ENCODE results near the gene KIAA0753. TPM values are rescaled to one million over a fixed set of nuclear protein-coding genes. Genes with fewer than 3 reads are reported as not detected.

Gene KIAA0753
- total and polyA plus RNA-seq, 2 of the 13 experiments (the other 11 are each of a cell fraction or from before 2014, with no cell fraction given): 5.2 to 9.1 TPM

GRCh38 chr17:6551869-6552531 lies 88.5 kb downstream of the KIAA0753 start (continued):
- TF ChIP-seq, protein P1, sequence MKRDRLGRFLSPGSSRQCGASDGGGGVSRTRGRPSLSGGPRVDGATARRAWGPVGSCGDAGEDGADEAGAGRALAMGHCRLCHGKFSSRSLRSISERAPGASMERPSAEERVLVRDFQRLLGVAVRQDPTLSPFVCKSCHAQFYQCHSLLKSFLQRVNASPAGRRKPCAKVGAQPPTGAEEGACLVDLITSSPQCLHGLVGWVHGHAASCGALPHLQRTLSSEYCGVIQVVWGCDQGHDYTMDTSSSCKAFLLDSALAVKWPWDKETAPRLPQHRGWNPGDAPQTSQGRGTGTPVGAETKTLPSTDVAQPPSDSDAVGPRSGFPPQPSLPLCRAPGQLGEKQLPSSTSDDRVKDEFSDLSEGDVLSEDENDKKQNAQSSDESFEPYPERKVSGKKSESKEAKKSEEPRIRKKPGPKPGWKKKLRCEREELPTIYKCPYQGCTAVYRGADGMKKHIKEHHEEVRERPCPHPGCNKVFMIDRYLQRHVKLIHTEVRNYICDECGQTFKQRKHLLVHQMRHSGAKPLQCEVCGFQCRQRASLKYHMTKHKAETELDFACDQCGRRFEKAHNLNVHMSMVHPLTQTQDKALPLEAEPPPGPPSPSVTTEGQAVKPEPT (CRISPR knock-in tag; IDR thresholded peaks at IDR 0.05; ENCODE audit: low read depth): no peak
- TF ChIP-seq, protein P2, sequence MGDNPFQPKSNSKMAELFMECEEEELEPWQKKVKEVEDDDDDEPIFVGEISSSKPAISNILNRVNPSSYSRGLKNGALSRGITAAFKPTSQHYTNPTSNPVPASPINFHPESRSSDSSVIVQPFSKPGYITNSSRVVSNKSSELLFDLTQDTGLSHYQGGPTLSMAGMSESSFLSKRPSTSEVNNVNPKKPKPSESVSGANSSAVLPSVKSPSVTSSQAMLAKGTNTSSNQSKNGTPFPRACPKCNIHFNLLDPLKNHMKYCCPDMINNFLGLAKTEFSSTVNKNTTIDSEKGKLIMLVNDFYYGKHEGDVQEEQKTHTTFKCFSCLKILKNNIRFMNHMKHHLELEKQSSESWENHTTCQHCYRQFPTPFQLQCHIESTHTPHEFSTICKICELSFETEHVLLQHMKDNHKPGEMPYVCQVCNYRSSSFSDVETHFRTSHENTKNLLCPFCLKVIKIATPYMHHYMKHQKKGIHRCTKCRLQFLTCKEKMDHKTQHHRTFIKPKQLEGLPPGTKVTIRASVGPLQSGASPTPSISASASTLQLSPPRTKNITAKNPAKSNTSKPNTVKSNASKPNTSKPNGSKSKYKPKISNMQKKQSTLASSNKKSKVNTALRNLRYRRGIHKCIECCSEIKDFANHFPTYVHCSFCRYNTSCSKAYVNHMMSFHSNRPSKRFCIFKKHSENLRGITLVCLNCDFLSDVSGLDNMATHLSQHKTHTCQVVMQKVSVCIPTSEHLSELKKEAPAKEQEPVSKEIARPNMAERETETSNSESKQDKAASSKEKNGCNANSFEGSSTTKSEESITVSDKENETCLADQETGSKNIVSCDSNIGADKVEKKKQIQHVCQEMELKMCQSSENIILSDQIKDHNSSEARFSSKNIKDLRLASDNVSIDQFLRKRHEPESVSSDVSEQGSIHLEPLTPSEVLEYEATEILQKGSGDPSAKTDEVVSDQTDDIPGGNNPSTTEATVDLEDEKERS (CRISPR knock-in tag; IDR thresholded peaks at IDR 0.05): no peak
- no peak for TF ChIP-seq MATR3 (CRISPR knock-in tag; IDR thresholded peaks at IDR 0.05)
- TF ChIP-seq ZIK1 (CRISPR knock-in tag; IDR thresholded peaks at IDR 0.05; ENCODE audit: borderline replicate concordance, low read depth): no peak
- no peak for TF ChIP-seq HHEX (CRISPR knock-in tag; IDR thresholded peaks at IDR 0.05)

DNA sequence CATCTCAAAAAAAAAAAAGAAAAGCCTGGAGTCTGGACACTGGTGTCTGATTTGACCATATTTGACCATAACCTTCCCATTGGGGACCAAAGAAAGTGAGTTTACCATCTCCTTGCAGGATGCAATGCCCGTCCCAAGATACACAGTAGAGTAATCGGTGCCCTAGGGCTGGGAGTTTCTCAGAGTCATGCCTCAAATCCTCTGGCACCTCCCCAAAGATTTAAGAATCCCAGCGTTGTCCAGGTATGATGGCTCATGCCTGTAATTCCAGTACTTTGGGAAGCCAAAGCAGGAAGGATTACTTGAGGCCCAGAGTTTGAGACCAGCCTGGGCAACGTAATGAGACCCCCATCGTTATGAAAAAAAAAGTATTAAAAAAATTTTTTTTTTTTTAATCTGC lies 89.2 kb downstream of the KIAA0753 start:
- H3K79me2 ChIP-seq (ENCODE audit: insufficient read depth, low read length): no peaks in the 10 kb centered on the region
- H4K20me1 ChIP-seq (ENCODE audit: insufficient read depth, low read length): no peaks in the 10 kb centered on the region
- ATAC-seq (no peak), DNase-seq (ENCODE audit: low spot score) (no peak), FAIRE-seq (no peak)
- H3K27me3 ChIP-seq (ENCODE audit: control insufficient read depth in 1 of 2, insufficient read depth in 2 of 2, low read length in 2 of 2): peaks cover 0 to 30% of the 10 kb centered on the region in 2 experiments; a peak in 4 of 5 replicates
- no peak overlapping the region for H3K27ac ChIP-seq (ENCODE audit: extremely low read length, insufficient read depth, low read length)
- in situ Hi-C loops (cut with HindIII; ENCODE audit: extremely low pct_ligation_motif_present, low pct_unique_long_range_greater_than_20kb) (no loop called here), intact Hi-C loops (cut with micrococcal nuclease; ENCODE audit: unreplicated experiment) (loop anchor here (10.0 kb wide), 1 partner anchor 77 kb away; no protein-coding TSS in a partner anchor)
- no peak overlapping the region for H3K4me2 ChIP-seq (ENCODE audit: low read depth, low read length)
- H3K36me3 ChIP-seq (replicated peaks in 1 of 2; ENCODE audit: control insufficient read depth in 1 of 2, insufficient read depth in 2 of 2, low read length in 2 of 2): no peaks in the 10 kb centered on the region
- peaks cover 24% of the 10 kb centered on the region for H3K4me1 ChIP-seq (ENCODE audit: insufficient read depth, low read length)
- BruUV-seq (replicated peaks): no TSS peak
- ChIA-PET POLR2A (no interaction called here), CTCF (ENCODE audit: low intra/inter-chr PET ratio, low total read pairs) (no interaction called here)
- WGBS (ENCODE audit: low lambda C conversion rate): 72% methylated on average over 5 of the region's 5 CpGs
- H3K9me3 ChIP-seq (ENCODE audit: low read length): no peaks in the 10 kb centered on the region
- no peak overlapping the region for H2AFZ ChIP-seq (ENCODE audit: low read length)
- H3K4me3 ChIP-seq (replicated peaks in 1 of 3; ENCODE audit: insufficient read depth in 1 of 3, low read depth in 2 of 3, low read length in 3 of 3): no peak overlapping the region
- H3K9ac ChIP-seq (ENCODE audit: insufficient read depth, low read depth, low read length): no peak overlapping the region
- TF ChIP-seq ZNF232 (CRISPR knock-in tag; IDR thresholded peaks at IDR 0.05; ENCODE audit: borderline replicate concordance): no peak
- TF ChIP-seq, protein P3, sequence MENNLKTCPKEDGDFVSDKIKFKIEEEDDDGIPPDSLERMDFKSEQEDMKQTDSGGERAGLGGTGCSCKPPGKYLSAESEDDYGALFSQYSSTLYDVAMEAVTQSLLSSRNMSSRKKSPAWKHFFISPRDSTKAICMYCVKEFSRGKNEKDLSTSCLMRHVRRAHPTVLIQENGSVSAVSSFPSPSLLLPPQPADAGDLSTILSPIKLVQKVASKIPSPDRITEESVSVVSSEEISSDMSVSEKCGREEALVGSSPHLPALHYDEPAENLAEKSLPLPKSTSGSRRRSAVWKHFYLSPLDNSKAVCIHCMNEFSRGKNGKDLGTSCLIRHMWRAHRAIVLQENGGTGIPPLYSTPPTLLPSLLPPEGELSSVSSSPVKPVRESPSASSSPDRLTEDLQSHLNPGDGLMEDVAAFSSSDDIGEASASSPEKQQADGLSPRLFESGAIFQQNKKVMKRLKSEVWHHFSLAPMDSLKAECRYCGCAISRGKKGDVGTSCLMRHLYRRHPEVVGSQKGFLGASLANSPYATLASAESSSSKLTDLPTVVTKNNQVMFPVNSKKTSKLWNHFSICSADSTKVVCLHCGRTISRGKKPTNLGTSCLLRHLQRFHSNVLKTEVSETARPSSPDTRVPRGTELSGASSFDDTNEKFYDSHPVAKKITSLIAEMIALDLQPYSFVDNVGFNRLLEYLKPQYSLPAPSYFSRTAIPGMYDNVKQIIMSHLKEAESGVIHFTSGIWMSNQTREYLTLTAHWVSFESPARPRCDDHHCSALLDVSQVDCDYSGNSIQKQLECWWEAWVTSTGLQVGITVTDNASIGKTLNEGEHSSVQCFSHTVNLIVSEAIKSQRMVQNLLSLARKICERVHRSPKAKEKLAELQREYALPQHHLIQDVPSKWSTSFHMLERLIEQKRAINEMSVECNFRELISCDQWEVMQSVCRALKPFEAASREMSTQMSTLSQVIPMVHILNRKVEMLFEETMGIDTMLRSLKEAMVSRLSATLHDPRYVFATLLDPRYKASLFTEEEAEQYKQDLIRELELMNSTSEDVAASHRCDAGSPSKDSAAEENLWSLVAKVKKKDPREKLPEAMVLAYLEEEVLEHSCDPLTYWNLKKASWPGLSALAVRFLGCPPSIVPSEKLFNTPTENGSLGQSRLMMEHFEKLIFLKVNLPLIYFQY (CRISPR knock-in tag; IDR thresholded peaks at IDR 0.05; ENCODE audit: borderline replicate concordance): no peak
- no peak for TF ChIP-seq SMAD1 (CRISPR knock-in tag; IDR thresholded peaks at IDR 0.05; ENCODE audit: borderline replicate concordance, low read depth)
- TF ChIP-seq SCMH1 (CRISPR knock-in tag; IDR thresholded peaks at IDR 0.05; ENCODE audit: borderline replicate concordance): no peak
- TF ChIP-seq NR3C1 (CRISPR knock-in tag; IDR thresholded peaks at IDR 0.05): no peak
- no peak for TF ChIP-seq ZNF530 (CRISPR knock-in tag; IDR thresholded peaks at IDR 0.05; ENCODE audit: low read depth)
- TF ChIP-seq ZNF264 (CRISPR knock-in tag; IDR thresholded peaks at IDR 0.05): no peak
- no peak for TF ChIP-seq ZNF816 (CRISPR knock-in tag; IDR thresholded peaks at IDR 0.05; ENCODE audit: borderline replicate concordance)
- no peak for TF ChIP-seq ZNF605 (CRISPR knock-in tag; IDR thresholded peaks at IDR 0.05)
